ENCODE measurements around the gene UNC5B. TPM values are rescaled to one million over a fixed set of nuclear protein-coding genes. Genes with fewer than 3 reads are reported as not detected.

UNC5B gene
- total RNA-seq, 1 experiment from 2014 or later, result 49.6 TPM

DNA sequence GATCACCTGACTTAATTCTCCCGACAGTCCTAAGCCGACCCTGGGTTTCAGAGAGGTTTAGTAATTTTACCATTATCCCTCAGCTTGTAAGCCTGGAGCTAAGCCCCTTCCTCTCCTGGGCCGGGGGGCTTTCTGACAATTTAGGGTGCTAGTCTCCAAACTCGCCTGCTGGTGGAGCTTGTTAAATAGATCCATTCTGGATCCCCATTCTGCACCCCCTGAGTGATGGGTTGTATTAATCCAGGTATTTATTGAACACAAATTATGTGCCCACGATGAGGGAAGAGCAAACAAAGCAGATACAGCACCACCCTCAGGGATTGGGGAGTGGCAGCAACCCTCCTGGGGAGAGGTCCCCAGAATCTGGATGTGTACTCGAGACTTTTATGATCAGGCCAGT, 105.4 kb downstream of the UNC5B start (continued):
- TF ChIP-seq SP1 (CRISPR knock-in tag; conservative IDR thresholded peaks at IDR 0.05), result no peak

DNA sequence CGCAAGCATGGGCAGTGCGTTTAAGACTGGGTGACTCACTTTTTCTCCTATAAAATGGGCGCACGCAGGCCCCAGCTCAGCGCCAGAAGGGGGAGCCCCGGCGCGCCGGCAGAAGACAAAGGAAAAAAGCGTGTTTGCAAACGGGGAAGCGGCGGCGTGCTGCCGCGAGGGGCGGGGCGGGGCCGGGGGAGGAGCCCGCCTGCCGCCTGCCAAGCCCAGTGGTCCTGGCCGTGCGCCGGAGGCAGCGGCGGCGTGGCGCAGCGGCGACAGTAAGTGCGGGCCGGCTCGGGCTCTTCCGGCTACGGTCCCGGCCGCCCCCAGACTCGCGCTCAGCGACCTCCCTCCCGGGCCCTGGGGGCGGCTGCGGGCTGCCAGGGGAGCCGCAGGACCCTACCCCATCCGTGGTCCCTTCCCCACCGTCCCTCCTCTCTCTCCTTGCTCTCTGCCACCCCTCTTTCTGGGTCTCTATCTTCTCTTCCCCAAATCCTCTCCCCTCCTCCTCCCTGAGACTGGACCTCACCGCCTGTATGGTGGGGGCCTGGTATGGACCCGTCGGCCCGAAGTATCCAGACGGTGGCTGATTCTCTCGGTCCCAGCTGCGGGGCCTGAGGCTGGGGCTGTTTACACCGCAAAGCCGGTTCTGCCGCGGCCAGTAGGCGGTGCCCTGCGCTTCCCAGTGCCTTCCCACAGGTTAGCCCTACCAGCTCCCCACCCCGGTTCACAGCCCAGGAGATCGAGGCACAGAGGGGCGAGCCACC, 106.9 kb downstream of the UNC5B start, which contains the start of gene SLC29A3:
SLC29A3 (plus strand) TSS at position 218 of the 758 bp plus-strand sequence; CDS start at position 269, 51 bp downstream.
- Mint-ChIP-seq H3K36me3 (peaks cover 14% of the 10 kb centered on the region), H3K27me3 (ENCODE audit: low read depth) (no peaks in the 10 kb centered on the region), H3K9me3 (no peaks in the 10 kb centered on the region), H3K27ac (peak within 1 kb of the TSS; percentile 93), H3K4me1 (peaks cover 18% of the 10 kb centered on the region), H3K4me3 (peak within 1 kb of the TSS; percentile 98)
- DNase-seq (ENCODE audit: low spot score) (peak; percentile 85), ATAC-seq (peak; percentile 90)
- no peak for TF ChIP-seq ESRRA (CRISPR knock-in tag; IDR thresholded peaks at IDR 0.05; ENCODE audit: borderline replicate concordance)
- 0 out of 2 replicates have a peak, but pooled peaks have one; percentile 12 for TF ChIP-seq SMAD3 (CRISPR knock-in tag; IDR thresholded peaks at IDR 0.05; ENCODE audit: borderline replicate concordance)
- TF ChIP-seq CREB1 (CRISPR knock-in tag; IDR thresholded peaks at IDR 0.05), result no peak
- TF ChIP-seq, protein P1, sequence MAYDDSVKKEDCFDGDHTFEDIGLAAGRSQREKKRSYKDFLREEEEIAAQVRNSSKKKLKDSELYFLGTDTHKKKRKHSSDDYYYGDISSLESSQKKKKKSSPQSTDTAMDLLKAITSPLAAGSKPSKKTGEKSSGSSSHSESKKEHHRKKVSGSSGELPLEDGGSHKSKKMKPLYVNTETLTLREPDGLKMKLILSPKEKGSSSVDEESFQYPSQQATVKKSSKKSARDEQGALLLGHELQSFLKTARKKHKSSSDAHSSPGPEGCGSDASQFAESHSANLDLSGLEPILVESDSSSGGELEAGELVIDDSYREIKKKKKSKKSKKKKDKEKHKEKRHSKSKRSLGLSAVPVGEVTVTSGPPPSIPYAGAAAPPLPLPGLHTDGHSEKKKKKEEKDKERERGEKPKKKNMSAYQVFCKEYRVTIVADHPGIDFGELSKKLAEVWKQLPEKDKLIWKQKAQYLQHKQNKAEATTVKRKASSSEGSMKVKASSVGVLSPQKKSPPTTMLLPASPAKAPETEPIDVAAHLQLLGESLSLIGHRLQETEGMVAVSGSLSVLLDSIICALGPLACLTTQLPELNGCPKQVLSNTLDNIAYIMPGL (CRISPR knock-in tag; IDR thresholded peaks at IDR 0.05), result peak; percentile 93
- no peak for TF ChIP-seq JAZF1 (CRISPR knock-in tag; IDR thresholded peaks at IDR 0.05)
- TF ChIP-seq, protein P2, sequence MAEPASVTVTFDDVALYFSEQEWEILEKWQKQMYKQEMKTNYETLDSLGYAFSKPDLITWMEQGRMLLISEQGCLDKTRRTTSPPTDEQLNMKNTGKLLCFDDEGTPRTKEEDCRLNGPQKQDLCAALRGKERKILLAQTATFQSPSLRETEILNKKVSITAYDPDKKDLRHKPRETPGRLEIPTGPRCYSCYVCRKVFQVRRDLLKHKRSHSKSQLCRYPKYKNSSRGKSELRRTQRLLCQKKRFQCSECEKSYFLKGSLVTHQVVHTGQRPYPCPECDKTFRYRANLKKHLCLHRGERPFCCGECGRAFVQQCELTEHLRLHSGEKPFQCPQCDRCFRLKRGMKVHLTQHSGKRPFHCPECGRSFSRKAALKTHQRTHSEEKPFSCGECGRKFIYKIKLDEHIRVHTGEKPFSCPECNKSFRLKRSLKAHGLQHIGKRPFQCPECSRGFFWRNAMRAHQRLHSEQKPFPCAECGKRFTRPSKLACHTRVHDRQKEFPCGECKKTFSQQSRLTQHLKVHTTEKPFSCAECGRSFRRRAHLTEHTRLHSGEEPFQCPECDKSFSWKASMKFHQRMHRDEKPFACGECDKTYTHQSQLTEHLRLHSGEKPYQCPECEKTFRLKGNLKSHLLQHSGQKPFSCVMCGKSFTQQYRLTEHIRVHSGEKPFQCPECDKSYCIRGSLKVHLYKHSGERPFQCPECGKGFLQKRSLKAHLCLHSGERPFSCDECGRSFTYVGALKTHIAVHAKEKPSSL (CRISPR knock-in tag; conservative IDR thresholded peaks at IDR 0.05), result no peak
- TF ChIP-seq, protein P3, sequence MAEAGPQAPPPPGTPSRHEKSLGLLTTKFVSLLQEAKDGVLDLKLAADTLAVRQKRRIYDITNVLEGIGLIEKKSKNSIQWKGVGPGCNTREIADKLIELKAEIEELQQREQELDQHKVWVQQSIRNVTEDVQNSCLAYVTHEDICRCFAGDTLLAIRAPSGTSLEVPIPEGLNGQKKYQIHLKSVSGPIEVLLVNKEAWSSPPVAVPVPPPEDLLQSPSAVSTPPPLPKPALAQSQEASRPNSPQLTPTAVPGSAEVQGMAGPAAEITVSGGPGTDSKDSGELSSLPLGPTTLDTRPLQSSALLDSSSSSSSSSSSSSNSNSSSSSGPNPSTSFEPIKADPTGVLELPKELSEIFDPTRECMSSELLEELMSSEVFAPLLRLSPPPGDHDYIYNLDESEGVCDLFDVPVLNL (CRISPR knock-in tag; IDR thresholded peaks at IDR 0.05; ENCODE audit: borderline replicate concordance, low read depth), result no peak
- TF ChIP-seq, protein P4, sequence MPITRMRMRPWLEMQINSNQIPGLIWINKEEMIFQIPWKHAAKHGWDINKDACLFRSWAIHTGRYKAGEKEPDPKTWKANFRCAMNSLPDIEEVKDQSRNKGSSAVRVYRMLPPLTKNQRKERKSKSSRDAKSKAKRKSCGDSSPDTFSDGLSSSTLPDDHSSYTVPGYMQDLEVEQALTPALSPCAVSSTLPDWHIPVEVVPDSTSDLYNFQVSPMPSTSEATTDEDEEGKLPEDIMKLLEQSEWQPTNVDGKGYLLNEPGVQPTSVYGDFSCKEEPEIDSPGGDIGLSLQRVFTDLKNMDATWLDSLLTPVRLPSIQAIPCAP (CRISPR knock-in tag; IDR thresholded peaks at IDR 0.05), result no peak
- TF ChIP-seq ZNF423 (CRISPR knock-in tag; IDR thresholded peaks at IDR 0.05), result no peak
- no peak for TF ChIP-seq JUN (CRISPR knock-in tag; IDR thresholded peaks at IDR 0.05)
- TF ChIP-seq, protein P5, sequence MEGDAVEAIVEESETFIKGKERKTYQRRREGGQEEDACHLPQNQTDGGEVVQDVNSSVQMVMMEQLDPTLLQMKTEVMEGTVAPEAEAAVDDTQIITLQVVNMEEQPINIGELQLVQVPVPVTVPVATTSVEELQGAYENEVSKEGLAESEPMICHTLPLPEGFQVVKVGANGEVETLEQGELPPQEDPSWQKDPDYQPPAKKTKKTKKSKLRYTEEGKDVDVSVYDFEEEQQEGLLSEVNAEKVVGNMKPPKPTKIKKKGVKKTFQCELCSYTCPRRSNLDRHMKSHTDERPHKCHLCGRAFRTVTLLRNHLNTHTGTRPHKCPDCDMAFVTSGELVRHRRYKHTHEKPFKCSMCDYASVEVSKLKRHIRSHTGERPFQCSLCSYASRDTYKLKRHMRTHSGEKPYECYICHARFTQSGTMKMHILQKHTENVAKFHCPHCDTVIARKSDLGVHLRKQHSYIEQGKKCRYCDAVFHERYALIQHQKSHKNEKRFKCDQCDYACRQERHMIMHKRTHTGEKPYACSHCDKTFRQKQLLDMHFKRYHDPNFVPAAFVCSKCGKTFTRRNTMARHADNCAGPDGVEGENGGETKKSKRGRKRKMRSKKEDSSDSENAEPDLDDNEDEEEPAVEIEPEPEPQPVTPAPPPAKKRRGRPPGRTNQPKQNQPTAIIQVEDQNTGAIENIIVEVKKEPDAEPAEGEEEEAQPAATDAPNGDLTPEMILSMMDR (IDR thresholded peaks at IDR 0.05), result peak; percentile 38
- no peak for TF ChIP-seq IRF2 (CRISPR knock-in tag; IDR thresholded peaks at IDR 0.05; ENCODE audit: borderline replicate concordance, low read depth)
- 0 out of 2 replicates have a peak, but pooled peaks have one; percentile 47 for TF ChIP-seq ZNF232 (CRISPR knock-in tag; IDR thresholded peaks at IDR 0.05)
- TF ChIP-seq, protein P6, sequence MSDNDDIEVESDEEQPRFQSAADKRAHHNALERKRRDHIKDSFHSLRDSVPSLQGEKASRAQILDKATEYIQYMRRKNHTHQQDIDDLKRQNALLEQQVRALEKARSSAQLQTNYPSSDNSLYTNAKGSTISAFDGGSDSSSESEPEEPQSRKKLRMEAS (CRISPR knock-in tag; IDR thresholded peaks at IDR 0.05), result no peak
- no peak for TF ChIP-seq MYBL2 (CRISPR knock-in tag; IDR thresholded peaks at IDR 0.05)
- TF ChIP-seq FOXK1 (CRISPR knock-in tag; IDR thresholded peaks at IDR 0.05), result peak; percentile 94
- no peak for TF ChIP-seq HMGA2 (CRISPR knock-in tag; IDR thresholded peaks at IDR 0.05)
- TF ChIP-seq, protein P7, sequence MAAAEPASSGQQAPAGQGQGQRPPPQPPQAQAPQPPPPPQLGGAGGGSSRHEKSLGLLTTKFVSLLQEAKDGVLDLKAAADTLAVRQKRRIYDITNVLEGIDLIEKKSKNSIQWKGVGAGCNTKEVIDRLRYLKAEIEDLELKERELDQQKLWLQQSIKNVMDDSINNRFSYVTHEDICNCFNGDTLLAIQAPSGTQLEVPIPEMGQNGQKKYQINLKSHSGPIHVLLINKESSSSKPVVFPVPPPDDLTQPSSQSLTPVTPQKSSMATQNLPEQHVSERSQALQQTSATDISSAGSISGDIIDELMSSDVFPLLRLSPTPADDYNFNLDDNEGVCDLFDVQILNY (CRISPR knock-in tag; IDR thresholded peaks at IDR 0.05), result peak; percentile 54; the same call in 1 of the 2 replicates
- peak; percentile 53; the same call in 1 of the 2 replicates for TF ChIP-seq FOXP1 (CRISPR knock-in tag; IDR thresholded peaks at IDR 0.05; ENCODE audit: borderline replicate concordance)
- ChIA-PET CTCF (interaction anchor here (0.6 to 7.5 kb wide), 80 partner anchors 9 to 1685 kb away, joined by 3 to 120 read pairs (median 5); partner anchors contain the start of genes C10orf105 and CDH23), POLR2A (interaction anchor here (0.5 to 1.5 kb wide), 4 partner anchors 10 to 696 kb away, joined by 3 to 9 read pairs (median 4); no protein-coding TSS in a partner anchor)

Measured in WTC11 (cell line).